Ramos (cell line): ENCODE data around the gene PAGE3.

Source experiments
- in situ Hi-C: fragments of 300-500 bp; cut with MboI; formaldehyde crosslinking; loops from one replicate; pipeline ENCODE4 v1.14.3; 2022; ENCODE audit warnings: low sequenced_read_pairs; ENCODE audit not compliant: unreplicated experiment

PAGE3 gene

DNA sequence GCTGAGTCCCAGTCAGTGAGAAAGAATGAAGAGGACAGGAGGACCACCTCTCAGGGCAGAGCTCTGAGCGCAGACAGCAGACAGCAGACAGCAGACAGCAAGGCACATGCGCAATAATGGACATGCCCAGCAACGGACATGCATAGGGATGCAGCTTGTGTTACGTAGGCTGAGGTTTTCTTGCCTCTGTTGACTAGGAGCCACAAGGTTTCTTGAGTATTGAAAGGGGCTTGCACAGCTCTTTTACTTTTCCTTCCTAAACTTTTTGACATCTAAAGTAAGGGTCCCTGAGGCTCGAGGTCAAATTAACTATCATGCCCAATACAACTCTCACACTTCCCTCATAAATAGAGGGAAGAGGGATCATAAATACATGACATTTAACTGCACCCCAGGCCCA lies at the start of gene PAGE3:
Gene PAGE3, minus strand, starts transcription at position 101 of the 400 bp plus-strand sequence. CDS start 1,013 bp downstream, outside the sequence.
- in situ Hi-C loops: no loop called here

DNA sequence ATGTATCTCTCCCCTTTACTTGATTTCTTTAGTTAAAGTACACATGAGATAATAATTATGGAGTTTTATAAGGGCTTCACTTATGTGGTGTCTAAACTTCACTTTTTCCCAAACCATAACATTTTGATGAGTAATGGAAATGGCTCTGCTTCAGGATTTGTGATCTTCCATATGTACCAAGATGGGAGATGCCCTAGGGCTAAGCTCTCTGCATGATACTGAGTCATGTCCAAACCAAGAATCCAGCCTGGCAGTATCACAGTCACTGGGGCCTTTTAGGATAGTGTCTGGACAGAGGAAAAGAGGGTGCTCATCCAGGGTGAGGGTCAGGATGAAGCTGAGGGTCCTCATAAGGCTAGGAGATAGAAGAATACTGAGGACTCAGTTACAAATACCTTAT lies 47.9 kb upstream of the PAGE3 start:
- in situ Hi-C loops: no loop called here

DNA sequence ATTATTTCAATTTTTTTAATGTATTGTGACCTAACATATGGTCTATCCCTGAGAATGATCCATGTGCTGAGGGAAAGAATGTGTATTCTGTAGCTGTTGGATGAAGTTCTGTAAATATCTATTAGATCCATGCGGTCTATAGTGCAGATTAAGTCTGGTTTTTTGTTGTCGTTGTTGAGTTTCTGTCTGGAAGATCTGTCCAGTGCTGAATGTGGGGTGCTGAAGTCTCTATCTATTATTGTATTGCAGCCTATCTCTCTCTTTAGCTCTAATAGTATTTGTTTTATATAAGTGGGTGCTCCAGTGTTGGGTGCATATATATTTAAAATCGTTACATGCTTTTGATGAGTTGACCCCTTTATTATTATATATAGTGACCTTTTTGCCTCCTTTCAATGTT lies 26.2 kb upstream of the PAGE3 start:
- in situ Hi-C loops: no loop called here

DNA sequence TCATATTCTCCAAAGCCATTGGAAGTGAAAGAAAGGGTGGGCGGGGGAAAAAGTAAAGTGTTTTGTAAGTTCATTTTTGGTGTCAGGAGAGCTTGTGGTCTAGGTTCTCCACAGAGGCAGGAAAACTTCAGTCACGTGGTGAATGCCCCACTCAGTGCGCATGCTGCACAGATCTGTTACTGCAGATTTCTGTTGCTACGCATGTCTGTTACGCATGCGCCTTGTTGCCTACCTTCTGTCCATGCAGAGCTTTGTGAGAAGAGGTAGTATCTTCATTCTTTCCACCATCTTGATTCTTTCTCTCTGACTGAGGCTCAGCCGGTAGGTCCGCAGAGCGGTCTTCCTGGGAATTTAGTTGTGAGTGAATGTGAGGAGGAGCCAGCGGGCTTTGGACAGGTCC lies 15.1 kb upstream of the PAGE3 start:
- in situ Hi-C loops: no loop called here

DNA sequence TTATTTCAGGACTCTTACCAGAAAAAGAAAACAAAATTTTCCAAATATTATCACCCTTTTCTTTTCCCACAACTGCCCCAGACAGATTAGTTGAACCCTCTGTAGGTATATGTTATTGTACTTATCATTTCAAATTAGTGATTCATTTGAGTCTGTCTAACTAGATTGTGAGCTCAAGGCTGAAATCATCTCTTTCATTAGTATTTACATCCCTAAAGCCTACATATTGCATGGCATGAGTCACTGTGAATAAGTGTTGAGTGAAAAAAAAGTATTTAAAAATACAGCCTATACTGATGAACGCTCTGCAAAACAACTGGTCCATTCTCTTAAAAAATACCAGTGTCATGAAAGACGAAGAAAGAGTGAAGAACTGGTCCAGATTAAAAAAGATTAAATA lies 3.9 kb downstream of the PAGE3 start:
- in situ Hi-C loops: no loop called here

DNA sequence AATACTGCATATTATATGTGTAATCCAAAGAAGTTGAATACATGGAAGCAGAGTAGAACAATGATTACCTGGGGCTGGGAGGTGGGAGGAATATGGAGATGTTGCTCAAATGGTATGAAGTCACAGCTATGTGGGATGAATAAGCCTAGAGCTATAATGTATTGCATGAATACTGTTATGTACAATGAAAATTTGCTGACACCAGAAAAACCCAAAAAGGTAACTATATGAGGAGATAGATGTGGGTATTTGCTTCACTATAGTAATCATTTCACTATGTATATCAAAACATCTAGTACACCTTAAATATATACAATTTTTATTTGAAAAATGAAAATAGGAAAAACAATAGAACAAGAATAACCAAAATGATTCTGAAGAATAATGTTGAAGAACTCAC lies 11.2 kb downstream of the PAGE3 start:
- in situ Hi-C loops: no loop called here

DNA sequence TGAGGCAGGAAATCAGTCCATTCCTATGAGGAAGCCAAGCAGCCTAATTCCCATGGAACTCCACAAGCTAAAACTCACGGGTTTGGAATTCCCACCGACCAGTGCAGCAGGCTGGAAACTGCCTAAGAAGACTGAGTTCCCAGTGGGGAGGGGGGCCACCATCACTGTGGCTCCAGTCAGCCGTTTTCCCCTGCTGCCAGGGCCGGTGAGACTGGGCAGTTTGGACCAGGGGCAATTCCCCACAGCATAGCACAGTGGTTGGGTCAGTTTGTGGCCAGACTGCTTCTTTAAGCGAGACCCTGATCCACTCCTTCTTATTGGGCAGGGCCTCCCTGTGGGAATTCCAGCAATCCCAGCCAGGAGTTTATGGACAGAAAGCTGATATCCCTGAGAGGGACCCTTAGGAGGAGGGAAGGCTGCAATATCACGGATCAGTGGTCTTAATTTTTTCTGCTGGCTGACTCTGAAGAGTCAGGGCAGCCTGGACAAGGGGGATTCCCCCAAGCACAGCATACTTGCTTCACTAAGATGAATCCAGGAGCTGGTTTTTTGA lies 23.9 kb downstream of the PAGE3 start:
- in situ Hi-C loops: no loop called here

DNA sequence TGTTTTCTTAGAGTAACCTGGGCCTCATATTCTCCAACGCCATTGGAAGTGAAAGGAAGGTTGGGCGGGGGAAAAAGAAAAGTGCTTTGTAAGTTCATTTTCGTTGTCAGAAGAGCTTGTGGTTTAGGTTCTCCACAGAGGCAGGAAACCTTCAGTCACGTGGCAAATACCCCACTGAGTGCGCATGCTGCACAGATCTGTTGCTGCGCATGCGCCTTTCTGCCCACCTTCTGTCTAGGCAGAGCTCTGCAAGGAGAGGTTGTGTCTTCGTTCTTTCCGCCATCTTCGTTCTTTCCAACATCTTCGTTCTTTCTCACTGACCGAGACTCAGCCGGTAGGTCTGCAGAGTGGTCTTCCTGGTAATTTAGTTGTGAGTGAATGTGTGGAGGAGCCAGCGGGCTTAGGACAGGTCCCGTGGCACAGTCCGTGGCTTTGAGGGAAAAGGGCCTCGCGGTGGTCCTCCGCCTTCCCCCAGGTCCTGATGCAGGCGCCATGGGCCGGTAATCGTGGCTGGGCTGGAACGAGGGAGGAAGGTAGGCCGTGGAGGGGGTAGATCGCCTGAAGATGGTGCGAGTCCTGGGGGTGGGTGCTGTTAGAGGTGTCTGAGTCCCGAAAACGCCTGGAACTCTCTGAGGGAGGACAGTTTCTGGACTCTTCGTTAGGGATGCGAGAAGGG lies 44.5 kb downstream of the PAGE3 start, which contains the start of gene PAGE5:
Gene PAGE5, plus strand, starts transcription at position 228 of the 676 bp plus-strand sequence. CDS start 1,037 bp downstream, outside the sequence.
- in situ Hi-C loops: no loop called here

GRCh38 chrX:55213381-55213780 lies 51.3 kb downstream of the PAGE3 start:
- in situ Hi-C loops: no loop called here

DNA sequence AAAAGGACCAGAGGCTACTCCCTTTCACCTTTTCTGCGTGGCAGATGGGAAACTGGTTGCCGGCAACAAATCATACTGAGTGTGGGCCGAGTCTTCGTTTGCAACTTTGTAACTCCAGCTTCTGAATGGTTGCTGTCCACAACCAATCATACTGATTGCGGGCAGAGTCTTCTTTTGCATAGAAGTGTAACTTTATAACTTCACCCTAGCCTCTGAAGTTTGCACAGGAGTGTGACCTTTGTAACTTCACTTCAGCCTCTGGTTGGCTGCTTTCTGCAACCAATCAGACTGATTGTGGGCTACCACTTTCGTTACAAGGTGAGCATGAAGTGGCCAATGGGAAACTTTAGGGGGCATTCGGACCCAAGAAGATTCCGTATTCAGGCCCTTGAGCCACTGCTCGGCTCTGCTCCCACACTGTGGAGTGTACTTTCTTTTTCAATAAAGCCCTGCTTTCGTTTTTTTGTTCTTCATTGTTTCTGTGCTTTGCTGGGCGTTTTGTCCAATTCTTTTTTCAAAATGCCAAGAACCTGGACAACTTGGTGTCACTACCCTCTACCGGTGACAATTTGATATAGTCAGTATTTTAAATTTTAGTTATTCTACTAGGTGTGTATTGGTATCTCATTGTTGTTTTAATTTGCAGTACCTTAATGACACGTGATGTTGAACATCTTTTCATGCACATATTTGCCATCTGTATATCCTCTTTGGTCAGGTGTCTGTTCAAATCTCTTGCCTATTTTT lies 53.6 kb downstream of the PAGE3 start:
- in situ Hi-C loops: no loop called here
